Esophagus (tissue), 2 donors: ENCODE data around the gene TNRC18. TPM values are rescaled to one million over a fixed set of nuclear protein-coding genes. Genes with fewer than 3 reads are reported as not detected.
"Not testable (repeated sequence)": the region's sequence is repeated elsewhere in the genome, so short reads cannot be mapped to it uniquely, and the experiment has no call there.

Experiments
- H3K27ac ChIP-seq, 2 donors: one replicate each; pipeline ENCODE4 v1.5.1; 2013; ENCODE audit warnings: low read depth in 2 of 2, mild to moderate bottlenecking in 2 of 2, inconsistent platforms in 1 of 2, low read length in 1 of 2, moderate library complexity in 1 of 2
- H3K27me3 ChIP-seq, 2 donors: one replicate each; pipeline ENCODE4 v1.6.1; 2013; ENCODE audit warnings: low read length in 2 of 2, control low read depth in 1 of 2, mild to moderate bottlenecking in 1 of 2; ENCODE audit not compliant: insufficient read depth in 2 of 2, control insufficient read depth in 1 of 2
- H3K36me3 ChIP-seq, 2 donors: one replicate each; pipeline ENCODE4 v1.6.1; 2013; ENCODE audit warnings: low read length in 1 of 2; ENCODE audit not compliant: control insufficient read depth in 2 of 2, insufficient read depth in 2 of 2
- H3K4me1 ChIP-seq, 2 donors: one replicate each; pipeline ENCODE4 v1.6.1; 2013; ENCODE audit warnings: low read length in 1 of 2; ENCODE audit not compliant: control insufficient read depth in 2 of 2, insufficient read depth in 2 of 2
- H3K4me3 ChIP-seq, 2 donors: one replicate each; pipeline ENCODE4 v1.5.1; 2013; ENCODE audit warnings: low read length in 2 of 2, mild to moderate bottlenecking in 2 of 2, low read depth in 1 of 2, moderate library complexity in 1 of 2
- H3K9me3 ChIP-seq, 2 donors: one replicate each; pipeline ENCODE4 v1.6.1; 2013; ENCODE audit warnings: mild to moderate bottlenecking in 2 of 2, low read depth in 1 of 2, low read length in 1 of 2, moderate library complexity in 1 of 2; ENCODE audit not compliant: control insufficient read depth in 2 of 2, insufficient read depth in 1 of 2
- WGBS, 2 donors: extraction: QIAGEN DNeasy Blood & Tissue Kit; methylation state at CpG; one replicate each; pipeline ENCODE4 v1.1.7; 2013; 5-methylcytosine and 5-hydroxymethylcytosine counted together
- polyA plus RNA-seq, 2 donors: library from polyadenylated mRNA; stranded (reverse); fragments of 200-250 nt; gene quantifications; one replicate each; pipeline ENCODE4 v1.2.3, GENCODE V29; 2013
- donor health status: healthy with polysubstance abuse.
- donor health status: Bipolar disorder and iron deficiency.

TNRC18 gene
- polyA plus RNA-seq = 10 to 100 TPM; 18.0 to 34.0 TPM

GRCh38 chr7:5423306-5423975, at the start of gene TNRC18:
TSS of gene TNRC18 (minus strand) at chr7:5423834. CDS start at chr7:5421246, 2,588 bp downstream.
- WGBS, 2 donors = 1% methylated on average over 40 to 67 of the region's 67 CpGs
- no peaks in the 10 kb centered on the region for H3K9me3 ChIP-seq
- peak within 1 kb of the TSS; percentile 99 for H3K27ac ChIP-seq
- no peaks in the 10 kb centered on the region for H3K27me3 ChIP-seq
- peak within 1 kb of the TSS; percentile 78 to 88 for H3K4me3 ChIP-seq
- peaks cover 4 to 10% of the 10 kb centered on the region in 2 donors for H3K4me1 ChIP-seq
- H3K36me3 ChIP-seq = peaks cover 0 to 5% of the 10 kb centered on the region in 2 donors

GRCh38 chr7:5472432-5473315, 49.0 kb upstream of the TNRC18 start:
- Histone ChIP-seq H3K27ac (no peak overlapping the region), H3K4me3 (no peak overlapping the region), H3K27me3 (no peaks in the 10 kb centered on the region), H3K4me1 (peaks cover 0 to 3% of the 10 kb centered on the region in 2 donors), H3K36me3 (peaks cover 0 to 5% of the 10 kb centered on the region in 2 donors), H3K9me3 (peaks cover 0 to 8% of the 10 kb centered on the region in 2 donors)
- WGBS, 2 donors = 94 to 96% methylated on average over 20 of the region's 20 CpGs

GRCh38 chr7:5471623-5472022, 48.0 kb upstream of the TNRC18 start:
- H3K27ac ChIP-seq, H3K27me3 ChIP-seq, H3K4me1 ChIP-seq, H3K36me3 ChIP-seq, H3K4me3 ChIP-seq, H3K9me3 ChIP-seq: not testable (repeated sequence)
- 90 to 94% methylated on average over 14 of the region's 14 CpGs for WGBS, 2 donors

- Histone ChIP-seq H3K36me3 (peaks cover 0 to 2% of the 10 kb centered on the region in 2 donors), H3K27me3 (no peaks in the 10 kb centered on the region), H3K4me1 (peaks cover 0 to 3% of the 10 kb centered on the region in 2 donors), H3K27ac (no peak overlapping the region), H3K4me3 (no peak overlapping the region), H3K9me3 (peaks cover 0 to 8% of the 10 kb centered on the region in 2 donors)
- WGBS, 2 donors = 72 to 77% methylated on average over 22 of the region's 22 CpGs
Measured at GRCh38 chr7:5470816-5471215, 47.2 kb upstream of the TNRC18 start.

- Histone ChIP-seq H3K27me3 (no peaks in the 10 kb centered on the region), H3K36me3 (peaks cover 0 to 2% of the 10 kb centered on the region in 2 donors), H3K4me1 (peaks cover 0 to 3% of the 10 kb centered on the region in 2 donors), H3K4me3 (no peak overlapping the region), H3K9me3 (peaks cover 0 to 8% of the 10 kb centered on the region in 2 donors), H3K27ac (no peak overlapping the region)
- 57% methylated on average over 14 to 15 of the region's 15 CpGs for WGBS, 2 donors
Measured at GRCh38 chr7:5470167-5470532, 46.5 kb upstream of the TNRC18 start.

GRCh38 chr7:5469375-5470166, 45.9 kb upstream of the TNRC18 start:
- no peak overlapping the region for H3K4me3 ChIP-seq
- no peaks in the 10 kb centered on the region for H3K27me3 ChIP-seq
- WGBS, 2 donors = 73 to 74% methylated on average over 26 to 32 of the region's 32 CpGs
- H3K9me3 ChIP-seq = peaks cover 0 to 8% of the 10 kb centered on the region in 2 donors
- H3K27ac ChIP-seq = no peak overlapping the region
- peaks cover 0 to 3% of the 10 kb centered on the region in 2 donors for H3K4me1 ChIP-seq
- peaks cover 0 to 2% of the 10 kb centered on the region in 2 donors for H3K36me3 ChIP-seq

GRCh38 chr7:5467645-5468044, 44.0 kb upstream of the TNRC18 start:
- 83 to 84% methylated on average over 9 of the region's 9 CpGs for WGBS, 2 donors
- Histone ChIP-seq H3K4me3 (no peak overlapping the region), H3K9me3 (peaks cover 0 to 6% of the 10 kb centered on the region in 2 donors)

GRCh38 chr7:5466551-5466950, 42.9 kb upstream of the TNRC18 start:
- Histone ChIP-seq H3K27ac (no peak overlapping the region), H3K9me3 (no peaks in the 10 kb centered on the region), H3K4me3 (no peak overlapping the region), H3K4me1 (peaks cover 0 to 3% of the 10 kb centered on the region in 2 donors), H3K27me3 (no peaks in the 10 kb centered on the region), H3K36me3 (peaks cover 0 to 2% of the 10 kb centered on the region in 2 donors)
- WGBS, 2 donors = 93 to 96% methylated on average over 14 of the region's 14 CpGs

More at GRCh38 chr7:5467645-5468044, 44.0 kb upstream of the TNRC18 start:
- no peak overlapping the region for H3K27ac ChIP-seq
- peaks cover 0 to 2% of the 10 kb centered on the region in 2 donors for H3K36me3 ChIP-seq
- peaks cover 0 to 3% of the 10 kb centered on the region in 2 donors for H3K4me1 ChIP-seq
- H3K27me3 ChIP-seq = no peaks in the 10 kb centered on the region

- H3K4me3 ChIP-seq = no peak overlapping the region
- no peaks in the 10 kb centered on the region for H3K36me3 ChIP-seq
- WGBS, 2 donors = 64 to 83% methylated on average over 3 of the region's 3 CpGs
- no peak overlapping the region for H3K27ac ChIP-seq
- H3K9me3 ChIP-seq = no peaks in the 10 kb centered on the region
- H3K27me3 ChIP-seq = no peaks in the 10 kb centered on the region
- no peaks in the 10 kb centered on the region for H3K4me1 ChIP-seq
Measured at GRCh38 chr7:5463031-5463430, 39.4 kb upstream of the TNRC18 start.
